Muscle layer of colon (tissue), 2 donors: ENCODE data around the gene TTI1.

Experiments
- H3K27ac ChIP-seq: one replicate; pipeline ENCODE4 v1.7.0; 2013; ENCODE audit warnings: low read depth, mild to moderate bottlenecking, low read length, moderate library complexity
- H3K27me3 ChIP-seq, 2 donors: one replicate each; pipeline ENCODE4 v1.7.0; 2013; ENCODE audit warnings: low read length in 2 of 2, mild to moderate bottlenecking in 2 of 2; ENCODE audit not compliant: insufficient read depth in 2 of 2, control insufficient read depth in 1 of 2
- H3K36me3 ChIP-seq: one replicate; pipeline ENCODE4 v1.7.0; 2013; ENCODE audit warnings: mild to moderate bottlenecking, low read length; ENCODE audit not compliant: insufficient read depth
- H3K4me1 ChIP-seq: one replicate; pipeline ENCODE4 v1.7.0; 2013; ENCODE audit warnings: mild to moderate bottlenecking, low read length; ENCODE audit not compliant: insufficient read depth
- H3K4me3 ChIP-seq, 2 donors: one replicate each; pipeline ENCODE4 v1.7.0; 2013; ENCODE audit warnings: low read length in 2 of 2, low read depth in 1 of 2, mild to moderate bottlenecking in 1 of 2, moderate library complexity in 1 of 2
- H3K9ac ChIP-seq: one replicate; pipeline ENCODE4 v1.7.0; 2013; ENCODE audit warnings: low read length
- H3K9me3 ChIP-seq: one replicate; pipeline ENCODE4 v1.7.0; 2013; ENCODE audit warnings: mild to moderate bottlenecking, low read length
- donor health status: abdominal sarcoma.
- donor health status: Adenocarcinoma of cecum.

TTI1 gene

DNA sequence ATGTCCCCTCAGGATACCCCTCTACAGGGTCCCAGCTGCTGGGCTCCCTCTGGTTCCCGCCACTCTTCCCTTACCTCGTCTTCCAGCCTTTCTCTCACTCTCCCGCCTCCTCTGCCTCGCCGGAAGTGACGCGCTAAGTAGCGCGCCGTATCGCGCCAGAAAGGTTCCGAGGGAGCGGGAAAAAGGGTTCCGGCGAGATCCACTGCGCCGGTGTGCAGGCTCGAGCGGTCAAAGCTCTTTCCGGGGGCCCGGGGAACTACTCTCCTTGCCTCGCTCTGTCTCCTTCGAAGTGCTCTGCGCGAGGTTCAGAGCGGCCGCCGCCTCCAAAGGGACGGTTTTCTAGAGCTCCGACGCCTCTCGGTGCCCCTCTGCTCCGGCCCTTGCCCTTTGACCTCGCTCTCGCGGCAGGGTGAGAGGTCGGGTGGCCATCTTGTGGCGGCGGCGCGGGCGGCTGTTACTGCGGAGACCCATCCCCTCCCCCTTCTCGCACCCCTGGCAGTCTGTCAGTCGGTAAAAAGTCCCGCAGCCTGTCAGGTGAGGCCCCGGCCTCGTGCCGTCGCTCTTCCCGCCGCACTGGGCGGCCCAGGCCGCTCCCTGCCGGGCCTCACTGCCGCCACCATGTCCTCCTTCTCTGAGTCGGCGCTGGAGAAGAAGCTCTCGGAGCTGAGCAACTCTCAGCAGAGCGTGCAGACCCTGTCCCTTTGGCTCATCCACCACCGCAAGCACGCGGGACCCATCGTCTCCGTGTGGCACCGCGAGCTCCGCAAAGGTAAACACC is at the start of gene TTI1, which contains the start of gene RPRD1B:
TSS of gene TTI1 (minus strand) at position 127 of the 778 bp plus-strand sequence. CDS start 19,640 bp downstream, outside the sequence.
TSS of gene RPRD1B (plus strand) at position 417 of the 778 bp plus-strand sequence. CDS start at position 619, 202 bp downstream.
- Histone ChIP-seq H3K4me1 (peaks cover 40% of the 10 kb centered on the region), H3K4me3 (peak within 1 kb of the TSS; percentile 72 to 90), H3K27ac (peak within 1 kb of the TSS; percentile 87), H3K9ac (peak within 1 kb of the TSS; percentile 94), H3K27me3 (no peaks in the 10 kb centered on the region), H3K36me3 (peaks cover 9% of the 10 kb centered on the region), H3K9me3 (no peaks in the 10 kb centered on the region)

DNA sequence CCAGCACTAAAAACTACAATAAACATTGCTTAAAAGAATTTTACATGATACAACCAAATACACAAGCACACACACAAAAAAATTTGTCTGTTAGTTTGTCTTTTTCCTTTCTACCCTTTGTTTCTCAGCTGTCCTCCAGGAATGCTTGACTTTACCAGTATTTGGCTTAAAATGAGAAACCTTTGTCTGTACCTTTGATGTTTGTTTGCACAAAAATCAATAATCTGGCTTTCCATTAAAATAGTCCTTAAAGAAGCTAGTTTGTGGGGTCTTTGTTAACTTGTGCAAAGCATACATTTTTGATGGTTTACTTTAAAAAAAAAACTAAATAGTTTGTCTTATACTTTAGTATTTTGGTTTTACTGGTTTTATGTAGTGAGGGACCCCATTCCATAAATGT is 49.6 kb upstream of the TTI1 start:
- H3K4me1 ChIP-seq: peaks cover 47% of the 10 kb centered on the region
- no peaks in the 10 kb centered on the region for H3K27me3 ChIP-seq
- H3K9me3 ChIP-seq: no peaks in the 10 kb centered on the region
- no peak overlapping the region for H3K9ac ChIP-seq
- H3K36me3 ChIP-seq: peaks cover 10% of the 10 kb centered on the region
- peak overlapping the region; percentile 45 for H3K27ac ChIP-seq
- H3K4me3 ChIP-seq: no peak overlapping the region

DNA sequence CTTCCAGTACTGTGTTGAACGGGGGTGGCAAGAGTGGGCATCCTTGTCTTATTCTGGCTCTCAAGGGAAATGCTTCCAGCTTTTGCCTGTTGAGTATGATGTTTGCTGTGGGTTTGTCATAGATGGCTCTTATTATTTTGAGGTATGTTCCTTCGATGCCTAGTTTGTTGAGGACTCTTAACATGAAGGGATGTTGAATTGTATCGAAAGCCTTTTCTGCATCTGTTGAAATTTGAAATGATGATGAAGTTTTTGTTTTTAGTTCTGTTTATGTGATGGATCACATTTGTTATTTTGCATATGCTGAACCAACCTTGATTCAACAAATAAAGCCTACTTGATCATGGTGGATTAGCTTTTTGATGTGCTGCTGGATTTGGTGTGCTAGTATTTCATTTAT is 48.3 kb upstream of the TTI1 start:
- H3K4me1 ChIP-seq: peaks cover 33% of the 10 kb centered on the region
- H3K36me3 ChIP-seq: peaks cover 9% of the 10 kb centered on the region
- H3K4me3 ChIP-seq: no peak overlapping the region
- no peak overlapping the region for H3K27ac ChIP-seq
- H3K9me3 ChIP-seq: no peaks in the 10 kb centered on the region
- H3K9ac ChIP-seq: no peak overlapping the region
- no peaks in the 10 kb centered on the region for H3K27me3 ChIP-seq

- H3K36me3 ChIP-seq: peaks cover 9% of the 10 kb centered on the region
- H3K27ac ChIP-seq: no peak overlapping the region
- H3K4me1 ChIP-seq: peaks cover 32% of the 10 kb centered on the region
- H3K27me3 ChIP-seq: no peaks in the 10 kb centered on the region
- no peaks in the 10 kb centered on the region for H3K9me3 ChIP-seq
- no peak overlapping the region for H3K9ac ChIP-seq
- H3K4me3 ChIP-seq: no peak overlapping the region
Measured at GRCh38 chr20:38079353-38079752, 46.1 kb upstream of the TTI1 start.

- Histone ChIP-seq H3K9me3 (no peaks in the 10 kb centered on the region), H3K27ac (no peak overlapping the region), H3K36me3 (peaks cover 9% of the 10 kb centered on the region), H3K9ac (no peak overlapping the region), H3K4me3 (no peak overlapping the region), H3K27me3 (no peaks in the 10 kb centered on the region), H3K4me1 (peaks cover 34% of the 10 kb centered on the region)
Measured at GRCh38 chr20:38078084-38078483, 44.8 kb upstream of the TTI1 start.

DNA sequence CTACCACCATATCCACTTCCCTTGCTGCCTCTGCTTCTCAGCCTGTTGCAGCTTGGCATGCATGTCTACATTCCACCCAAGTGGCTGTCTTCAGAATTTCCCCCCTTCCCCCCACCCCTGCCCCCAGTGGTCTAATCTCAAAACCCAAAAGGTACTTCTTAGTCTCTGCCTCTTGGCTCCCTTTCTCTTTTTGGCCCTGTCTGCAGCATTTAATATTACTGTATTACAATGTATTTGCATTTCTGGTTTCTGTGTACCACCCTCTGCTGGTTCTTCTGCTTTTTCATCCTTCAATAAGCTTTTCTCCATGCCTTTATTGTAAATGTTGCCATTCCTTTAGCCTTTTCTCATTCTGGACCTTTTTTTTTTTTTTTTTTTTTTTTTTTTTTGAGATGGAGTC is 43.3 kb upstream of the TTI1 start:
- H3K36me3 ChIP-seq: peaks cover 18% of the 10 kb centered on the region
- H3K27ac ChIP-seq: no peak overlapping the region
- H3K4me1 ChIP-seq: peaks cover 40% of the 10 kb centered on the region
- H3K9me3 ChIP-seq: no peaks in the 10 kb centered on the region
- no peaks in the 10 kb centered on the region for H3K27me3 ChIP-seq
- H3K9ac ChIP-seq: no peak overlapping the region
- no peak overlapping the region for H3K4me3 ChIP-seq

DNA sequence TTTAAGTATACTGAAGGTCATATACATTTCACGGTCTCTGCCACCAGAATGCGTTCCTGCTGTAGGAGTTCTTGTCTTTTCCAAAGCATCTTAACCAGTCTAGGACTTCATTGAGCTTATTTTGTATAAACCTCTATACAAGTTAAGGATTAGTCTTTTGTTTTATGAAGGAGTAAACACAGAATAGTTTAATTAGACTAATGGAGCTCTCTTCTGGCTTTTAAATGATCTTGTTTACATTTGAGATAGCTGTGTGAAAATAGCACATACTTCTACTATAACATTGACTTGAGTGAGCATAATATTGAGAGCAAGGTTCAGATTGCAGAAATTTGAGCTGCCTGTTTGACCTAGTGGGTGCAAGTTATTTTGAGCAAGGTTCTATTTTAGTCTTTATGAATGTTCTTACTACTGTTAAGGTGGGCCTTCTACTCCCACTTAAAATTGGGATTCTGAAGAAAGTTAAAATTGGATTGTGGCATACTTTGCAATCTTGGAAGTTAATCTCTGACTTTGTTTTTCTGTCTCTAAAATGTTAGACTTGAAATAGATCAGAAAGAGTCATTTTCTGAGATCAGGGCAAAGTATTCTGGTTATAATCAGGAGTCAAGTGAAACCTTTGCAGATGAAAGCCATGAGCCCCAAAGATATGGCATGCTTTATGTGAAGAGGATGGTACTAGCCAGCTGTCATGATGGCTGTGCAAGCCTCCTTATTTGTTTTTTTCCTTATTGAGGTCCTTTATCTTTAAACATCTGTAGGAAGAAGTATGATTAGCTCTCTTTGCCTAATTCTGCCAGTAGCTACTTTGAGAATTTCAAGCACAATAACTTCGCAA is 42.1 kb upstream of the TTI1 start:
- H3K27ac ChIP-seq: peak overlapping the region; percentile 37
- no peak overlapping the region for H3K4me3 ChIP-seq
- H3K9ac ChIP-seq: no peak overlapping the region
- H3K4me1 ChIP-seq: peaks cover 40% of the 10 kb centered on the region
- no peaks in the 10 kb centered on the region for H3K9me3 ChIP-seq
- H3K36me3 ChIP-seq: peaks cover 26% of the 10 kb centered on the region
- H3K27me3 ChIP-seq: no peaks in the 10 kb centered on the region

GRCh38 chr20:38073307-38074071 is 40.2 kb upstream of the TTI1 start:
- Histone ChIP-seq H3K4me1 (peaks cover 40% of the 10 kb centered on the region), H3K36me3 (peaks cover 36% of the 10 kb centered on the region), H3K27ac (peak overlapping the region; percentile 67), H3K4me3 (no peak overlapping the region), H3K9me3 (no peaks in the 10 kb centered on the region), H3K27me3 (no peaks in the 10 kb centered on the region), H3K9ac (no peak overlapping the region)

GRCh38 chr20:38072898-38073297 is 39.6 kb upstream of the TTI1 start:
- H3K27me3 ChIP-seq: no peaks in the 10 kb centered on the region
- H3K4me1 ChIP-seq: peaks cover 40% of the 10 kb centered on the region
- H3K9me3 ChIP-seq: no peaks in the 10 kb centered on the region
- H3K4me3 ChIP-seq: no peak overlapping the region
- peak overlapping the region; percentile 67 for H3K27ac ChIP-seq
- H3K9ac ChIP-seq: no peak overlapping the region
- H3K36me3 ChIP-seq: peaks cover 42% of the 10 kb centered on the region

GRCh38 chr20:38067717-38068365 is 34.6 kb upstream of the TTI1 start:
- Histone ChIP-seq H3K36me3 (peaks cover 62% of the 10 kb centered on the region), H3K9ac (no peak overlapping the region), H3K27ac (no peak overlapping the region), H3K27me3 (no peaks in the 10 kb centered on the region), H3K9me3 (no peaks in the 10 kb centered on the region), H3K4me3 (no peak overlapping the region), H3K4me1 (peaks cover 4% of the 10 kb centered on the region)
